Endothelial cell of umbilical vein (primary cell): Measurements from ENCODE around the gene CCK. TPM values are rescaled to one million over a fixed set of nuclear protein-coding genes. Genes with fewer than 3 reads are reported as not detected.

ENCODE experiments used
- BruUV-seq: library from RNA; stranded (reverse); fragments of 400-500 nt; replicated peaks from 2 replicates; lab custom pipeline; 2021; lab: Mats Ljungman, UMichigan
- CTCF ChIA-PET: fragments of 300-600, 350-600 bp; sonication (Branson Sonifier 250); formaldehyde crosslinking; loops from one replicate; lab custom pipeline; 2021; ENCODE audit warnings: antibody characterized with exemption, inconsistent platforms; lab: Charles Lee
- POLR2A ChIA-PET: fragments of 300-600, 350-600 bp; sonication (Branson Sonifier 250); formaldehyde crosslinking; loops from one replicate; lab custom pipeline; 2021; ENCODE audit warnings: antibody characterized with exemption, inconsistent platforms; lab: Charles Lee
- DNase-seq: peaks from one replicate; pipeline ENCODE4 v3.0.0-alpha.2; 2011; ENCODE audit warnings: low read depth, low spot score
- FAIRE-seq: peaks from 2 replicates; lab custom pipeline; 2011; peaks lifted over from hg19 to GRCh38; lab: Jason Lieb, UNC
- H2AFZ ChIP-seq: 2 replicates; pipeline ENCODE4 v1.6.0; 2012; ENCODE audit warnings: low read depth, low read length, control low read depth, inconsistent platforms
- H3K27ac ChIP-seq: 2 replicates; pipeline ENCODE4 v1.5.1; 2011; ENCODE audit warnings: low read depth, mild to moderate bottlenecking, control low read depth, low read length, moderate library complexity; ENCODE audit not compliant: insufficient read depth
- H3K27me3 ChIP-seq, 2 experiments: 2 replicates each; pipeline versions ENCODE4 v1.6.0 to v1.6.1; 2011; ENCODE audit warnings: low read length in 2 of 2, mixed read lengths in 1 of 2; ENCODE audit not compliant: control insufficient read depth in 2 of 2, insufficient read depth in 2 of 2
- H3K36me3 ChIP-seq, 2 experiments: 2 replicates in 1 of 2; 3 replicates in 1 of 2; pipeline ENCODE4 v1.5.1; 2011; ENCODE audit warnings: low read length in 2 of 2, mild to moderate bottlenecking in 1 of 2, moderate library complexity in 1 of 2; ENCODE audit not compliant: control insufficient read depth in 2 of 2, insufficient read depth in 2 of 2; ENCODE audit errors: extremely low read depth in 1 of 2
- H3K4me1 ChIP-seq: 3 replicates; pipeline ENCODE4 v1.5.1; 2011; ENCODE audit warnings: mild to moderate bottlenecking, low read length; ENCODE audit not compliant: control insufficient read depth, insufficient read depth; ENCODE audit errors: extremely low read depth
- H3K4me2 ChIP-seq: 2 replicates; pipeline ENCODE4 v1.6.1; 2011; ENCODE audit warnings: low read length, control low read depth, mixed read lengths; ENCODE audit not compliant: insufficient read depth
- H3K4me3 ChIP-seq, 3 experiments: fragments of 200-600 bp in 1 of 3; sonication (generic), shearing (Covaris generic) in 1 of 3; replicated peaks in 1 of 3; 2 replicates each; pipeline ENCODE4 v1.5.1; 2011 to 2016; ENCODE audit warnings: control low read depth in 3 of 3, low read length in 3 of 3, mild to moderate bottlenecking in 2 of 3, inconsistent platforms in 1 of 3, low read depth in 1 of 3, moderate library complexity in 1 of 3; ENCODE audit not compliant: insufficient read depth in 1 of 3
- H3K79me2 ChIP-seq: 2 replicates; pipeline ENCODE4 v1.6.0; 2012; ENCODE audit warnings: low read length, inconsistent platforms; ENCODE audit not compliant: control insufficient read depth, insufficient read depth
- H3K9ac ChIP-seq: replicated peaks from 2 replicates; pipeline ENCODE3; 2011; ENCODE audit warnings: low read length, control low read depth; ENCODE audit not compliant: insufficient read depth; ENCODE audit errors: extremely low read depth
- H3K9me1 ChIP-seq: replicated peaks from 3 replicates; pipeline ENCODE4 v1.6.0; 2011; ENCODE audit warnings: mild to moderate bottlenecking, low read length; ENCODE audit not compliant: control insufficient read depth, insufficient read depth; ENCODE audit errors: extremely low read depth
- H3K9me3 ChIP-seq: replicated peaks from 2 replicates; pipeline ENCODE4 v1.5.1; 2012; ENCODE audit warnings: low read length, inconsistent platforms; ENCODE audit not compliant: control insufficient read depth, insufficient read depth
- H4K20me1 ChIP-seq: replicated peaks from 2 replicates; pipeline ENCODE3; 2011; ENCODE audit warnings: mild to moderate bottlenecking, low read length; ENCODE audit not compliant: control insufficient read depth, insufficient read depth; ENCODE audit errors: extremely low read depth
- EZH2 ChIP-seq: IDR thresholded peaks from 2 replicates; pipeline ENCODE4 v1.6.1; 2012; ENCODE audit warnings: borderline replicate concordance, low read depth, mild to moderate bottlenecking, moderate library complexity, low read length, inconsistent platforms; ENCODE audit not compliant: severe bottlenecking
- FOS ChIP-seq: IDR thresholded peaks from 2 replicates; pipeline ENCODE4 v1.6.1; 2011; ENCODE audit warnings: mild to moderate bottlenecking, low read length, moderate library complexity, borderline replicate concordance; ENCODE audit not compliant: insufficient read depth
- GATA2 ChIP-seq: IDR thresholded peaks from 2 replicates; pipeline ENCODE4 v1.7.0; 2011; ENCODE audit warnings: low read depth, mild to moderate bottlenecking, moderate library complexity, mixed read lengths, low read length; ENCODE audit not compliant: insufficient read length, insufficient read depth
- JUN ChIP-seq: IDR thresholded peaks from 2 replicates; pipeline ENCODE4 v1.6.1; 2011; ENCODE audit warnings: borderline replicate concordance, low read depth; ENCODE audit not compliant: insufficient read length, insufficient read depth
- MAX ChIP-seq: IDR thresholded peaks from 2 replicates; pipeline ENCODE4 v1.6.1; 2011; ENCODE audit not compliant: insufficient read depth, insufficient read length
- MYC ChIP-seq: IDR thresholded peaks from one replicate; pipeline ENCODE4 v1.6.1; 2011; ENCODE audit warnings: mild to moderate bottlenecking, low read depth, low read length
- POLR2A ChIP-seq: IDR thresholded peaks from 2 replicates; pipeline ENCODE4 v1.6.1; 2012; ENCODE audit warnings: low read depth, mild to moderate bottlenecking, control low read depth, low read length
- POLR2AphosphoS5 ChIP-seq: IDR thresholded peaks from 2 replicates; pipeline ENCODE4 v1.6.1; 2012; ENCODE audit warnings: low read depth, mild to moderate bottlenecking, control low read depth, low read length, moderate library complexity; ENCODE audit not compliant: insufficient read depth
- dilution Hi-C: fragments of 300-500 bp; cut with MboI; formaldehyde crosslinking; loops from one replicate; pipeline ENCODE4 v1.15.0; 2019; ENCODE audit warnings: low sequenced_read_pairs; ENCODE audit not compliant: extremely low pct_ligation_motif_present
- intact Hi-C: fragments of 100-400 bp; cut with micrococcal nuclease; formaldehyde crosslinking; loops from one replicate; pipeline ENCODE4 v1.10.0; 2022
- polyA plus RNA-seq, 4 experiments: library from polyadenylated mRNA; depleted of rRNA in 3 of 4; stranded (reverse) in 3 of 4; unstranded in 1 of 4; fragments of >200 nt; gene quantifications; 2 replicates each; pipeline versions ENCODE4 v1.2.1 to v1.2.3, GENCODE V29; 2011 to 2012; ENCODE audit warnings: missing spikeins in 1 of 4
- total RNA-seq: library from RNA; stranded (reverse); gene quantifications from 2 replicates; pipeline ENCODE4 v1.2.3, GENCODE V29; 2021
- TF ChIP-seq, protein P1 (sequence below), 2 donors: IDR thresholded peaks; 1 replicate in 1 of 2; 2 replicates in 1 of 2; pipeline ENCODE4 v1.5.1; 2011; ENCODE audit warnings: low read length in 2 of 2, mild to moderate bottlenecking in 2 of 2, moderate library complexity in 2 of 2, control low read depth in 1 of 2, inconsistent platforms in 1 of 2, low read depth in 1 of 2; ENCODE audit not compliant: insufficient read depth in 1 of 2; ENCODE audit errors: extremely low read depth in 1 of 2

CCK gene
- total and polyA plus RNA-seq, 2 donors (not counting 3 experiments of a cell fraction or from before 2014, with no cell fraction given): not detected

GRCh38 chr3:42265059-42265991, 660 bp downstream of the CCK start:
- intact Hi-C loops (no loop called here), dilution Hi-C loops (no loop called here)
- Histone ChIP-seq H3K4me1 (no peaks in the 10 kb centered on the region), H2AFZ (no peak overlapping the region), H3K9me3 (no peaks in the 10 kb centered on the region), H3K4me2 (no peak overlapping the region), H4K20me1 (no peaks in the 10 kb centered on the region), H3K27me3 (peaks cover 53 to 64% of the 10 kb centered on the region in 2 experiments), H3K79me2 (no peaks in the 10 kb centered on the region), H3K27ac (no peak overlapping the region), H3K36me3 (no peaks in the 10 kb centered on the region), H3K9me1 (no peaks in the 10 kb centered on the region), H3K9ac (no peak overlapping the region), H3K4me3 (no peak overlapping the region)
- DNase-seq (no peak), FAIRE-seq (no peak)
- TF ChIP-seq EZH2 (peak; percentile 92), JUN (no peak)
- no TSS peak for BruUV-seq
- ChIA-PET POLR2A (no interaction called here), CTCF (interaction anchor here (1.2 to 6.0 kb wide), 3 partner anchors 9 to 178 kb away, joined by 3 to 30 read pairs (median 6); no protein-coding TSS in a partner anchor)

GRCh38 chr3:42264399-42265058, 1.5 kb downstream of the CCK start:
- Histone ChIP-seq H3K9ac (no peak overlapping the region), H3K27ac (no peak overlapping the region), H3K79me2 (no peaks in the 10 kb centered on the region), H2AFZ (no peak overlapping the region), H3K4me1 (no peaks in the 10 kb centered on the region), H3K9me1 (no peaks in the 10 kb centered on the region), H3K27me3 (peaks cover 58 to 69% of the 10 kb centered on the region in 2 experiments), H4K20me1 (no peaks in the 10 kb centered on the region), H3K4me3 (no peak overlapping the region), H3K36me3 (no peaks in the 10 kb centered on the region), H3K4me2 (no peak overlapping the region), H3K9me3 (no peaks in the 10 kb centered on the region)
- CTCF ChIA-PET: interaction anchor here (1.2 to 6.0 kb wide), 3 partner anchors 9 to 179 kb away, joined by 3 to 30 read pairs (median 6); no protein-coding TSS in a partner anchor
- intact Hi-C loops: no loop called here
- no TSS peak for BruUV-seq
- no peak for TF ChIP-seq POLR2AphosphoS5
- TF ChIP-seq, protein P1, sequence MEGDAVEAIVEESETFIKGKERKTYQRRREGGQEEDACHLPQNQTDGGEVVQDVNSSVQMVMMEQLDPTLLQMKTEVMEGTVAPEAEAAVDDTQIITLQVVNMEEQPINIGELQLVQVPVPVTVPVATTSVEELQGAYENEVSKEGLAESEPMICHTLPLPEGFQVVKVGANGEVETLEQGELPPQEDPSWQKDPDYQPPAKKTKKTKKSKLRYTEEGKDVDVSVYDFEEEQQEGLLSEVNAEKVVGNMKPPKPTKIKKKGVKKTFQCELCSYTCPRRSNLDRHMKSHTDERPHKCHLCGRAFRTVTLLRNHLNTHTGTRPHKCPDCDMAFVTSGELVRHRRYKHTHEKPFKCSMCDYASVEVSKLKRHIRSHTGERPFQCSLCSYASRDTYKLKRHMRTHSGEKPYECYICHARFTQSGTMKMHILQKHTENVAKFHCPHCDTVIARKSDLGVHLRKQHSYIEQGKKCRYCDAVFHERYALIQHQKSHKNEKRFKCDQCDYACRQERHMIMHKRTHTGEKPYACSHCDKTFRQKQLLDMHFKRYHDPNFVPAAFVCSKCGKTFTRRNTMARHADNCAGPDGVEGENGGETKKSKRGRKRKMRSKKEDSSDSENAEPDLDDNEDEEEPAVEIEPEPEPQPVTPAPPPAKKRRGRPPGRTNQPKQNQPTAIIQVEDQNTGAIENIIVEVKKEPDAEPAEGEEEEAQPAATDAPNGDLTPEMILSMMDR (IDR thresholded peaks at IDR 0.05; ENCODE audit: extremely low read depth in 1 of 2, insufficient read depth in 1 of 2, low read depth in 1 of 2, low read length in 2 of 2): no peak
- no peak for TF ChIP-seq JUN
- TF ChIP-seq EZH2: no peak
- TF ChIP-seq GATA2: no peak
- no peak for TF ChIP-seq MAX
- TF ChIP-seq FOS: no peak
- no peak for TF ChIP-seq MYC
- no peak for TF ChIP-seq POLR2A
- FAIRE-seq: no peak
- dilution Hi-C loops: no loop called here
- DNase-seq: no peak
- POLR2A ChIA-PET: no interaction called here
